ENCODE measurements around the gene IRAK2. TPM values are rescaled to one million over a fixed set of nuclear protein-coding genes. Genes with fewer than 3 reads are reported as not detected.

Gene IRAK2
- total and polyA plus RNA-seq, 7 donors, result 3.9 to 21.3 (median 9.1) TPM

- Histone ChIP-seq H3K9me3 (no peaks in the 10 kb centered on the region), H3K27me3 (ENCODE audit: insufficient read depth in 3 of 3, low read length in 2 of 3) (no peaks in the 10 kb centered on the region), H3K4me1 (no peaks in the 10 kb centered on the region), H3K4me3 (peak overlapping the region; percentile 91), H3K36me3 (ENCODE audit: insufficient read depth in 1 of 2, low read depth in 1 of 2) (peaks cover 0 to 28% of the 10 kb centered on the region in 2 donors), H3K27ac (no peak overlapping the region)
- intact Hi-C loops (cut with DNase I), result loop anchor here in 1 of 2 donors (5.0 kb wide), 1 partner anchor 56 kb away; no protein-coding TSS in a partner anchor
- TF ChIP-seq CTCF (IDR thresholded peaks at IDR 0.05), result no peak
- DNase-seq (no peak), ATAC-seq (no peak)
- 92 to 97% (median 95%) methylated on average over 5 of the region's 5 CpGs for WGBS, 3 donors
Measured at GRCh38 chr3:10166213-10166604, 1.5 kb downstream of the IRAK2 start.

- 77 to 78% (median 78%) methylated on average over 8 of the region's 8 CpGs for WGBS, 3 donors
- no peak for TF ChIP-seq CTCF (IDR thresholded peaks at IDR 0.05)
- intact Hi-C loops (cut with DNase I), result loop anchor here in 1 of 2 donors (2.0 to 5.0 kb wide), 2 partner anchors 20 to 53 kb away; no protein-coding TSS in a partner anchor
Measured at GRCh38 chr3:10169000-10169496, 4.3 kb downstream of the IRAK2 start.

GRCh38 chr3:10170915-10171478 lies 6.3 kb downstream of the IRAK2 start:
- no peaks in the 10 kb centered on the region for H3K27me3 ChIP-seq (ENCODE audit: insufficient read depth in 3 of 3, low read length in 2 of 3)
- DNase-seq (no peak), ATAC-seq (no peak)
- intact Hi-C loops (cut with DNase I), result no loop called here
- H3K36me3 ChIP-seq (ENCODE audit: insufficient read depth in 1 of 2, low read depth in 1 of 2), result peaks cover 0 to 31% of the 10 kb centered on the region in 2 donors
- H3K9me3 ChIP-seq, result no peaks in the 10 kb centered on the region
- peaks cover 7% of the 10 kb centered on the region for H3K4me1 ChIP-seq
- WGBS, 3 donors, result 69 to 82% (median 76%) methylated on average over 13 of the region's 13 CpGs
- TF ChIP-seq CTCF (IDR thresholded peaks at IDR 0.05), result no peak
- H3K4me3 ChIP-seq, result no peak overlapping the region
- H3K27ac ChIP-seq, result no peak overlapping the region

More at GRCh38 chr3:10169000-10169496, 4.3 kb downstream of the IRAK2 start:
- Histone ChIP-seq H3K27me3 (ENCODE audit: insufficient read depth in 3 of 3, low read length in 2 of 3) (no peaks in the 10 kb centered on the region), H3K4me3 (no peak overlapping the region), H3K36me3 (ENCODE audit: insufficient read depth in 1 of 2, low read depth in 1 of 2) (peaks cover 0 to 31% of the 10 kb centered on the region in 2 donors), H3K27ac (no peak overlapping the region), H3K4me1 (peaks cover 7% of the 10 kb centered on the region), H3K9me3 (no peaks in the 10 kb centered on the region)
- no peak for ATAC-seq
- DNase-seq, result no peak

- no peak for DNase-seq
- intact Hi-C loops (cut with DNase I), result no loop called here
- WGBS, 3 donors, result 83 to 91% (median 90%) methylated on average over 10 of the region's 10 CpGs
- H3K36me3 ChIP-seq (ENCODE audit: insufficient read depth in 1 of 2, low read depth in 1 of 2), result peaks cover 0 to 27% of the 10 kb centered on the region in 2 donors
- H3K27me3 ChIP-seq (ENCODE audit: insufficient read depth in 3 of 3, low read length in 2 of 3), result no peaks in the 10 kb centered on the region
- TF ChIP-seq CTCF (IDR thresholded peaks at IDR 0.05), result no peak
- H3K27ac ChIP-seq, result peak overlapping the region; percentile 65
- H3K4me1 ChIP-seq, result peaks cover 7% of the 10 kb centered on the region
- ATAC-seq, result no peak
- no peaks in the 10 kb centered on the region for H3K9me3 ChIP-seq
- no peak overlapping the region for H3K4me3 ChIP-seq
Measured at GRCh38 chr3:10173095-10173925, 8.6 kb downstream of the IRAK2 start.
